Hepatocyte (in vitro differentiated cells): ENCODE results near the gene LBP.

Source experiments
- CTCF ChIP-seq: fragments of 200-600 bp; sonication (generic); IDR thresholded peaks from 2 replicates; pipeline ENCODE4 v1.5.1; 2016; ENCODE audit warnings: antibody characterized with exemption, mild to moderate bottlenecking; ENCODE audit not compliant: poor library complexity
- EZH2 ChIP-seq: fragments of 200-600 bp; sonication (generic); IDR thresholded peaks from 2 replicates; pipeline ENCODE4 v1.6.1; 2016; ENCODE audit warnings: antibody characterized with exemption, mild to moderate bottlenecking, borderline replicate concordance
- EZH2phosphoT487 ChIP-seq: fragments of 200-600 bp; sonication (generic); IDR thresholded peaks from one replicate; pipeline ENCODE4 v1.6.1; 2018; ENCODE audit warnings: antibody characterized with exemption, mild to moderate bottlenecking, low read depth, moderate library complexity; ENCODE audit not compliant: unreplicated experiment, severe bottlenecking

- TF ChIP-seq EZH2phosphoT487 = no peak
- TF ChIP-seq EZH2 = no peak
- no peak for TF ChIP-seq CTCF
These were observed 43.5 kb upstream of the LBP start for GRCh38 chr20:38302786-38303185.
